Psoas muscle (tissue), 8 donors: ENCODE results near the gene PLEKHH2. TPM values are rescaled to one million over a fixed set of nuclear protein-coding genes. Genes with fewer than 3 reads are reported as not detected.

ENCODE experiments used
- ATAC-seq, 4 donors: fragments of 200-7000 bp; cut with Tn5 transposase; one replicate each; pipeline ENCODE4 v1.9.1; 2020; ENCODE audit warnings: moderate library complexity in 3 of 4, mild to moderate bottlenecking in 2 of 4
- DNase-seq, 2 donors: peaks; one replicate each; pipeline ENCODE4 v3.0.0-alpha.2; 2020
- H3K27ac ChIP-seq: fragments of 200-600 bp; one replicate; pipeline ENCODE4 v1.8.0; 2022
- H3K27me3 ChIP-seq, 3 donors: fragments of 200-600 bp in 1 of 3; one replicate each; pipeline versions ENCODE4 v1.6.1 to v1.8.0; 2013 to 2022; ENCODE audit warnings: low read length in 2 of 3, mild to moderate bottlenecking in 2 of 3, moderate library complexity in 1 of 3; ENCODE audit not compliant: insufficient read depth in 3 of 3
- H3K36me3 ChIP-seq, 2 donors: fragments of 200-600 bp in 1 of 2; one replicate each; pipeline versions ENCODE4 v1.6.1 to v1.8.0; 2013 to 2022; ENCODE audit warnings: low read depth in 1 of 2, mild to moderate bottlenecking in 1 of 2, moderate library complexity in 1 of 2; ENCODE audit not compliant: insufficient read depth in 1 of 2
- H3K4me1 ChIP-seq: fragments of 200-600 bp; one replicate; pipeline ENCODE4 v1.8.0; 2022
- H3K4me3 ChIP-seq: fragments of 200-600 bp; one replicate; pipeline ENCODE4 v1.8.0; 2022; ENCODE audit warnings: mild to moderate bottlenecking
- H3K9me3 ChIP-seq: fragments of 200-600 bp; one replicate; pipeline ENCODE4 v1.8.0; 2022
- WGBS, 3 donors: extraction: QIAGEN DNeasy Blood & Tissue Kit; methylation state at CpG; one replicate each; pipeline versions ENCODE4 v1.1.6 to v1.1.7; 2013; 5-methylcytosine and 5-hydroxymethylcytosine counted together
- intact Hi-C, 2 donors: fragments of 100-400 bp; cut with DNase I; formaldehyde crosslinking; loops; one replicate each; pipeline versions ENCODE4 v1.11.0 to v1.14.2; 2022
- polyA plus RNA-seq, 3 donors: library from polyadenylated mRNA; stranded (reverse); fragments of 200-250 nt; gene quantifications; one replicate each; pipeline ENCODE4 v1.2.3, GENCODE V29; 2013
- total RNA-seq, 4 donors: library from RNA; stranded (reverse); fragmentation: NEBNext Ultra II Directional in 2 of 4; extraction: Animal tissue kit (Norgen Biotek cat#: 25700) in 2 of 4; gene quantifications; one replicate each; pipeline versions ENCODE4 v1.2.1 to v1.2.4, GENCODE V29; 2021 to 2023
- TF ChIP-seq, protein P1 (sequence below): fragments of 200-600 bp; IDR thresholded peaks from one replicate; pipeline ENCODE4 v1.8.0; 2022; ENCODE audit warnings: antibody characterized with exemption
- donor health status: healthy with polysubstance abuse.
- donor health status: DM: no; HTN: no; CAD: no; lungs with moderate emphysema.
- donor health status: Bipolar disorder and iron deficiency.
- donor health status: healthy.
- donor health status: DM: yes; HTN: yes; CAD: no.
- donor health status: DM: no; HTN: no; CAD: no.
- donor health status: DM: no; HTN: no; CAD: no.
- donor health status: DM: yes; HTN: yes; CAD: no.

Gene PLEKHH2
- total and polyA plus RNA-seq, 7 donors, result 0.14 to 2.2 (median 0.38) TPM

DNA sequence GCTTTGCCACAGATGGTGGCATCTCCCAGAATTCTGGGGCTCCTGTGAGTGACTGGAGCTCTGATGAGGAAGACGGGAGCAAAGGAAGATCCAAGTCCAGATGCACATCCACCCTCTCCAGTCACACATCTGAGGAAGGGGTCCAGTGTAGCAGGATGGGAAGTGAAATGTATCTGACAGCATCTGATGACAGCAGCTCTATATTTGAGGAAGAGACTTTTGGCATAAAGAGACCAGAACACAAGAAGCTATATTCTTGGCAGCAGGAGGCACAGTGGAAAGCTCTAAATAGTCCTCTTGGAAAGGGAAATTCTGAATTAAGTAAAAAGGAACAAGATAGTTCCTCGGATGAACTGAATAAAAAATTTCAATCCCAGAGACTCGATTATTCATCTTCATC, 62.7 kb downstream of the PLEKHH2 start:
- Histone ChIP-seq H3K4me3 (no peak overlapping the region), H3K36me3 (no peaks in the 10 kb centered on the region), H3K27me3 (no peaks in the 10 kb centered on the region), H3K9me3 (no peaks in the 10 kb centered on the region), H3K4me1 (no peaks in the 10 kb centered on the region), H3K27ac (no peak overlapping the region)
- DNase-seq (no peak), ATAC-seq (no peak)
- TF ChIP-seq, protein P1, sequence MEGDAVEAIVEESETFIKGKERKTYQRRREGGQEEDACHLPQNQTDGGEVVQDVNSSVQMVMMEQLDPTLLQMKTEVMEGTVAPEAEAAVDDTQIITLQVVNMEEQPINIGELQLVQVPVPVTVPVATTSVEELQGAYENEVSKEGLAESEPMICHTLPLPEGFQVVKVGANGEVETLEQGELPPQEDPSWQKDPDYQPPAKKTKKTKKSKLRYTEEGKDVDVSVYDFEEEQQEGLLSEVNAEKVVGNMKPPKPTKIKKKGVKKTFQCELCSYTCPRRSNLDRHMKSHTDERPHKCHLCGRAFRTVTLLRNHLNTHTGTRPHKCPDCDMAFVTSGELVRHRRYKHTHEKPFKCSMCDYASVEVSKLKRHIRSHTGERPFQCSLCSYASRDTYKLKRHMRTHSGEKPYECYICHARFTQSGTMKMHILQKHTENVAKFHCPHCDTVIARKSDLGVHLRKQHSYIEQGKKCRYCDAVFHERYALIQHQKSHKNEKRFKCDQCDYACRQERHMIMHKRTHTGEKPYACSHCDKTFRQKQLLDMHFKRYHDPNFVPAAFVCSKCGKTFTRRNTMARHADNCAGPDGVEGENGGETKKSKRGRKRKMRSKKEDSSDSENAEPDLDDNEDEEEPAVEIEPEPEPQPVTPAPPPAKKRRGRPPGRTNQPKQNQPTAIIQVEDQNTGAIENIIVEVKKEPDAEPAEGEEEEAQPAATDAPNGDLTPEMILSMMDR, result no peak
- intact Hi-C loops, result no loop called here
- WGBS, 3 donors, result 67 to 75% (median 68%) methylated on average over 3 of the region's 3 CpGs

DNA sequence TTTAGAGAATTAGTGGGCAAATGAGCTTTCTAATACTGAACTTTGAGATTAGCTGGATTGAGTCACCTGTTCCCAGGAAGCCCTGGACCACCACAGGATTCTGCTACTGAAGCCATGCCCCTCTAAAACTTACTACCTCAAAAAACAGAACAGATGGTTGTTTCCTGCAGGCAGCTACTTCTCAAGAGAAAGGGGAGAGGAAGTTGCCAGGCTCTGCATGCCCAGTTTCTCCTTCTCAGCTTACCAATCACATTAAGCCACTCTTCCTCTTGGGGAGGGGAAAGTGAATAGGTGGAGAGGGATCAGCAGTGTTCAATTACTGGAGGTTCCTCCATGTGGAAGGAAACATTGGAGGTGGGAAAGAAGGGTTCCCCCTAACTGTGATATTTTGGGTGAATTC, 64.1 kb downstream of the PLEKHH2 start:
- ATAC-seq (no peak), DNase-seq (no peak)
- TF ChIP-seq, protein P1, result no peak
- intact Hi-C loops, result no loop called here
- Histone ChIP-seq H3K9me3 (no peaks in the 10 kb centered on the region), H3K27me3 (no peaks in the 10 kb centered on the region), H3K4me3 (no peak overlapping the region), H3K4me1 (no peaks in the 10 kb centered on the region), H3K27ac (no peak overlapping the region), H3K36me3 (no peaks in the 10 kb centered on the region)

DNA sequence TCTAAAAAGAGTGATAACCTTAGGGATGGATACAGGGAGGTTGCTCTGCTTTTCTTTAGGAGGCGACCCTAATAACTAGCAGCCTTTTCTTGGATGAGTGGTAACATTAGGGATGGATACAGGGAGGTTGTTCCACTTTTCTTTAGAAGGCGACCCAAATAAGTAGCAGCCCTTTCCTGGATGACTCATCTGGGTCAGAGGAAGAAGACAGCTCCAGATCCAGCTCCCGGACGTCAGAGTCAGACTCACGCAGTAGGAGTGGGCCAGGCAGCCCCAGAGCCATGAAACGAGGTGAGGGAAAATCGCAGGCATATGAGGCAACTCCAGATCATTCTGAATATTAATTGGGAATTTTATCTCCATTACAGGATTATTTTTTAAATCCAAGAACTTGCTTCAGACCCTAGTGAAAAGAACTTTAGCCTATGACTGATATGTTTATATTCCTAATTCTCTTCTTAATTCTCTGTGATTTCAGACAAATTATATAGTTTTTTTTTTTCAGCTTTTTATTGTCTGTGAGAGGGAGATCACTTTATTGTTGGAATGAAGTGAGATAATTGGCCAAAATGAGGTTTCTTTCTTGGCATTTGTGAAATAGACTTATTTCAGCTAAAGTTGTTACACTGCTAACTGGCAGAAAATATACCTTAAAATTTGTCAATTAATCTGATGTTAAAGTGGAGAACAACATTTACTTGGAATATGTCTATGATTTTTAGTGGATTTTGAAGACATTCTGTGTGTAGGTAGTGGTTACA, 70.4 kb downstream of the PLEKHH2 start:
- Histone ChIP-seq H3K9me3 (no peaks in the 10 kb centered on the region), H3K27ac (no peak overlapping the region), H3K4me3 (no peak overlapping the region), H3K27me3 (no peaks in the 10 kb centered on the region), H3K4me1 (no peaks in the 10 kb centered on the region), H3K36me3 (no peaks in the 10 kb centered on the region)
- intact Hi-C loops, result no loop called here
- 52 to 60% (median 54%) methylated on average over 7 of the region's 7 CpGs for WGBS, 3 donors
- peak; percentile 57 to 66 for DNase-seq
- ATAC-seq, result peak in 3 of 4 donors; percentile 47 to 61 (median 58)
- TF ChIP-seq, protein P1, result no peak

DNA sequence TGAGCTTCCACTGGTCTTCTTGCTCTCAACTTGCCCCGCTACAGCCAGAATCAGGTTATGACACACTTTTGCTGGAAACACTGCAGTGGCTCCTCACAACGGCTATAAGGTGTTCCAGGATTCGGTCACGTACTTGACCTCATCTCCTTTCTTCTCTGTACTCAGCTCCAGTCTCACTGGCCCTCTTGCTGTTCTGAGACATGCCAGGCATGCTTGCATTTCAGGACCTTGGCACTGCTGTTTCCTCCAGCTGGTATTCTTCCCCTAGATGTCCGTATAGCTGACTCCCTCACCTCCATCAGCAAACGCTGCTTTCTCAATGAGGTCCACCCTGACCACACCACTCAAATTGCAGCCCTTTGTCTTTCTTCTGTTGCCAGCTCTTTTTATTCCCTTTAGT, 71.1 kb downstream of the PLEKHH2 start:
- Histone ChIP-seq H3K27ac (no peak overlapping the region), H3K4me1 (no peaks in the 10 kb centered on the region), H3K4me3 (no peak overlapping the region), H3K36me3 (no peaks in the 10 kb centered on the region), H3K27me3 (no peaks in the 10 kb centered on the region), H3K9me3 (no peaks in the 10 kb centered on the region)
- intact Hi-C loops, result no loop called here
- TF ChIP-seq, protein P1, result no peak
- DNase-seq (no peak), ATAC-seq (no peak)
- 67 to 80% (median 68%) methylated on average over 6 of the region's 6 CpGs for WGBS, 3 donors

DNA sequence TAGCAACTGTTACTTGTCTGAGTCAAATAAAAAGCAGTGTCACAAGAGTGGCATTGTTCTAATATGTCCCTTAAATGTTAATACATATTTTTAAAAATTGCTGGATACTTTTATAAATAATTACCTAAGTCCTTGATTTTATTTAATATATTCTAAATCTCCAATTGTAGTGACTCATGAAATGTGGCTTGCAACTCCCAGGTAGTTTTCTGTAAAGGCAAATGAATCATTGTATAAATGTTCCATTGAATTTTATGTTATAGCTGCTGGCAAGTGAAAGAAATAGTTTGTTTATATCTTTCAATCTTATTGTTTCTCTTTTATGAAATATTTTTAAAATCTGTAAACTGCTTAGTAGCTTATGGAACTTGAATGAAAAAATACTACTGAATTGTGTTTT, 71.8 kb downstream of the PLEKHH2 start:
- no peaks in the 10 kb centered on the region for H3K4me1 ChIP-seq
- no peaks in the 10 kb centered on the region for H3K27me3 ChIP-seq
- H3K27ac ChIP-seq, result no peak overlapping the region
- ATAC-seq (no peak), DNase-seq (no peak)
- H3K36me3 ChIP-seq, result no peaks in the 10 kb centered on the region
- intact Hi-C loops, result no loop called here
- TF ChIP-seq, protein P1, result no peak
- no peaks in the 10 kb centered on the region for H3K9me3 ChIP-seq
- H3K4me3 ChIP-seq, result no peak overlapping the region
